Activated CD8-positive, alpha-beta memory T cell treated with anti-CD3 and anti-CD28 coated beads, Interleukin-2, amount 10 ng/mL, durations not matched to agents 7 days and 5 days (primary cell): ENCODE data around the gene RMRP. TPM values are rescaled to one million over a fixed set of nuclear protein-coding genes. Genes with fewer than 3 reads are reported as not detected.

Source experiments
- ATAC-seq: fragments of 150-1000 bp; cut with Tn5 transposase; one replicate; pipeline ENCODE4 v1.10.0; 2021; ENCODE audit warnings: moderate library complexity
- CTCF ChIA-PET: fragments of 350-600 bp; sonication (Branson Sonifier 250); formaldehyde crosslinking; loops from one replicate; lab custom pipeline; 2021; ENCODE audit warnings: antibody characterized with exemption; lab: Charles Lee
- DNase-seq: peaks from one replicate; pipeline ENCODE4 v3.0.0-alpha.2; 2020
- H3K27ac Mint-ChIP-seq: one replicate; pipeline ENCODE4 v1.8.0; 2021; ENCODE audit warnings: mild to moderate bottlenecking, mixed read lengths
- H3K27me3 Mint-ChIP-seq: one replicate; pipeline ENCODE4 v1.8.0; 2021; ENCODE audit warnings: mixed read lengths
- H3K36me3 Mint-ChIP-seq: one replicate; pipeline ENCODE4 v1.8.0; 2021; ENCODE audit warnings: mild to moderate bottlenecking, mixed read lengths
- H3K4me1 Mint-ChIP-seq: one replicate; pipeline ENCODE4 v1.8.0; 2021; ENCODE audit warnings: mixed read lengths
- H3K4me3 Mint-ChIP-seq: one replicate; pipeline ENCODE4 v1.8.0; 2021; ENCODE audit warnings: mild to moderate bottlenecking, moderate library complexity, mixed read lengths
- H3K9me3 Mint-ChIP-seq: one replicate; pipeline ENCODE4 v1.8.0; 2022; ENCODE audit warnings: low read depth, mixed read lengths
- total RNA-seq, 2 experiments: library from RNA; stranded (reverse); gene quantifications; one replicate each; pipeline ENCODE4 v1.2.3, GENCODE V29; 2021

Gene RMRP
- total RNA-seq, 2 experiments from 2014 or later: 6,751 to 13,083 TPM

GRCh38 chr9:35658137-35658967, 533 bp upstream of the RMRP start, which contains the start of gene CCDC107:
Gene CCDC107, plus strand, starts transcription at chr9:35658292. Its CDS starts 88 bp downstream, at chr9:35658380.
- DNase-seq: peak; percentile 86
- no peaks in the 10 kb centered on the region for H3K9me3 Mint-ChIP-seq
- CTCF ChIA-PET: interaction anchor here (0.6 to 14.2 kb wide), 32 partner anchors 8 to 224 kb away, joined by 3 to 208 read pairs (median 4); partner anchors contain the start of genes CD72, CREB3, RGP1 and SIT1
- peaks cover 29% of the 10 kb centered on the region for H3K36me3 Mint-ChIP-seq
- peaks cover 4% of the 10 kb centered on the region for H3K27me3 Mint-ChIP-seq
- ATAC-seq: peak; percentile 71
- H3K27ac Mint-ChIP-seq: peak within 1 kb of the TSS; percentile 95
- H3K4me1 Mint-ChIP-seq: peaks cover 66% of the 10 kb centered on the region
- H3K4me3 Mint-ChIP-seq: peak within 1 kb of the TSS; percentile 84

- Mint-ChIP-seq H3K4me1 (peaks cover 59% of the 10 kb centered on the region), H3K27me3 (peaks cover 4% of the 10 kb centered on the region), H3K36me3 (peaks cover 22% of the 10 kb centered on the region), H3K4me3 (peak overlapping the region; percentile 84), H3K27ac (peak overlapping the region; percentile 95), H3K9me3 (no peaks in the 10 kb centered on the region)
- ATAC-seq (no peak), DNase-seq (no peak)
- CTCF ChIA-PET: interaction anchor here (0.8 to 14.2 kb wide), 20 partner anchors 9 to 191 kb away, joined by 3 to 208 read pairs (median 8); partner anchors contain the start of genes CD72, CREB3, RGP1 and SIT1
Observed at GRCh38 chr9:35656831-35657545, 831 bp downstream of the RMRP start.

GRCh38 chr9:35656348-35656747, 1.5 kb downstream of the RMRP start:
- ATAC-seq (no peak), DNase-seq (no peak)
- Mint-ChIP-seq H3K36me3 (peaks cover 18% of the 10 kb centered on the region), H3K27me3 (peaks cover 4% of the 10 kb centered on the region), H3K27ac (no peak overlapping the region), H3K9me3 (no peaks in the 10 kb centered on the region), H3K4me1 (peaks cover 60% of the 10 kb centered on the region), H3K4me3 (peak overlapping the region; percentile 8)
- CTCF ChIA-PET: interaction anchor here (0.8 to 14.2 kb wide), 7 partner anchors 8 to 100 kb away, joined by 3 to 208 read pairs (median 10); partner anchors contain the start of genes CD72 and SIT1

- no peaks in the 10 kb centered on the region for H3K9me3 Mint-ChIP-seq
- ATAC-seq (no peak), DNase-seq (no peak)
- no peak overlapping the region for H3K4me3 Mint-ChIP-seq
- CTCF ChIA-PET: interaction anchor here (0.6 to 3.1 kb wide), 4 partner anchors 39 to 50 kb away, joined by 3 to 10 read pairs (median 4); no protein-coding TSS in a partner anchor
- H3K27ac Mint-ChIP-seq: no peak overlapping the region
- H3K27me3 Mint-ChIP-seq: peaks cover 4% of the 10 kb centered on the region
- peaks cover 48% of the 10 kb centered on the region for H3K4me1 Mint-ChIP-seq
- peaks cover 12% of the 10 kb centered on the region for H3K36me3 Mint-ChIP-seq
Observed at GRCh38 chr9:35653611-35654010, 4.2 kb downstream of the RMRP start.

- no peak overlapping the region for H3K4me3 Mint-ChIP-seq
Observed at GRCh38 chr9:35652829-35653209, 5.0 kb downstream of the RMRP start.

GRCh38 chr9:35651956-35652828, 5.6 kb downstream of the RMRP start:
- Mint-ChIP-seq H3K4me1 (peaks cover 54% of the 10 kb centered on the region), H3K27ac (peak overlapping the region; percentile 57), H3K36me3 (peaks cover 20% of the 10 kb centered on the region), H3K27me3 (no peaks in the 10 kb centered on the region), H3K4me3 (no peak overlapping the region), H3K9me3 (no peaks in the 10 kb centered on the region)
- ATAC-seq: no peak
- CTCF ChIA-PET: interaction anchor here (1.0 to 2.0 kb wide), 3 partner anchors 35 to 48 kb away, joined by 3 to 6 read pairs (median 4); no protein-coding TSS in a partner anchor
- no peak for DNase-seq

More at GRCh38 chr9:35652829-35653209, 5.0 kb downstream of the RMRP start:
- Mint-ChIP-seq H3K27me3 (peaks cover 2% of the 10 kb centered on the region), H3K27ac (no peak overlapping the region), H3K4me1 (peaks cover 54% of the 10 kb centered on the region), H3K9me3 (no peaks in the 10 kb centered on the region), H3K36me3 (peaks cover 18% of the 10 kb centered on the region)
- ATAC-seq (no peak), DNase-seq (no peak)
- CTCF ChIA-PET: interaction anchor here (1.2 to 2.0 kb wide), 3 partner anchors 44 to 49 kb away, joined by 4 to 6 read pairs (median 4); no protein-coding TSS in a partner anchor

GRCh38 chr9:35650341-35651158, 7.3 kb downstream of the RMRP start, which contains the start of gene SIT1:
Gene SIT1, minus strand, starts transcription at chr9:35650931. Its CDS starts 78 bp downstream, at chr9:35650853.
- Mint-ChIP-seq H3K9me3 (no peaks in the 10 kb centered on the region), H3K4me3 (peak within 1 kb of the TSS; percentile 99), H3K4me1 (peaks cover 49% of the 10 kb centered on the region), H3K27me3 (no peaks in the 10 kb centered on the region), H3K27ac (peak within 1 kb of the TSS; percentile 97), H3K36me3 (peaks cover 26% of the 10 kb centered on the region)
- peak; percentile 71 for DNase-seq
- ATAC-seq: peak; percentile 3
- CTCF ChIA-PET: interaction anchor here (1.1 to 9.6 kb wide), 9 partner anchors 11 to 160 kb away, joined by 3 to 208 read pairs (median 8); partner anchors contain the start of genes ARHGEF39, CCDC107, CD72 and CREB3

- H3K9me3 Mint-ChIP-seq: no peaks in the 10 kb centered on the region
Observed at GRCh38 chr9:35649431-35650340, 8.1 kb downstream of the RMRP start.

GRCh38 chr9:35646533-35647265, 11.1 kb downstream of the RMRP start:
- peak; percentile 90 for ATAC-seq
- no peaks in the 10 kb centered on the region for H3K9me3 Mint-ChIP-seq

More at GRCh38 chr9:35649431-35650340, 8.1 kb downstream of the RMRP start:
- H3K36me3 Mint-ChIP-seq: peaks cover 26% of the 10 kb centered on the region
- peak overlapping the region; percentile 99 for H3K4me3 Mint-ChIP-seq
- ATAC-seq (peak; percentile 14), DNase-seq (peak; percentile 77)
- H3K27me3 Mint-ChIP-seq: no peaks in the 10 kb centered on the region
- peak overlapping the region; percentile 97 for H3K27ac Mint-ChIP-seq
- peaks cover 51% of the 10 kb centered on the region for H3K4me1 Mint-ChIP-seq
- CTCF ChIA-PET: interaction anchor here (1.1 to 9.6 kb wide), 7 partner anchors 10 to 160 kb away, joined by 3 to 208 read pairs (median 27); partner anchors contain the start of genes ARHGEF39, CCDC107, CD72 and CREB3

GRCh38 chr9:35646153-35646532, 11.7 kb downstream of the RMRP start:
- Mint-ChIP-seq H3K9me3 (no peaks in the 10 kb centered on the region), H3K4me1 (peaks cover 47% of the 10 kb centered on the region), H3K4me3 (peak overlapping the region; percentile 99), H3K36me3 (peaks cover 41% of the 10 kb centered on the region), H3K27ac (peak overlapping the region; percentile 97), H3K27me3 (no peaks in the 10 kb centered on the region)
- CTCF ChIA-PET: interaction anchor here (0.7 to 9.6 kb wide), 16 partner anchors 11 to 236 kb away, joined by 3 to 208 read pairs (median 9); partner anchors contain the start of genes ARHGEF39, CCDC107, CD72 and CREB3
- DNase-seq (no peak), ATAC-seq (no peak)

More at GRCh38 chr9:35646533-35647265, 11.1 kb downstream of the RMRP start:
- CTCF ChIA-PET: interaction anchor here (0.6 to 9.6 kb wide), 25 partner anchors 8 to 567 kb away, joined by 3 to 208 read pairs (median 4); partner anchors contain the start of genes ARHGEF39, CCDC107, CD72 and CREB3
- peak; percentile 95 for DNase-seq
- Mint-ChIP-seq H3K27ac (peak overlapping the region; percentile 97), H3K4me1 (peaks cover 47% of the 10 kb centered on the region), H3K36me3 (peaks cover 36% of the 10 kb centered on the region), H3K27me3 (no peaks in the 10 kb centered on the region), H3K4me3 (peak overlapping the region; percentile 99)
